ENCODE data around the gene PPIG.
"Not testable (repeated sequence)": the region's sequence is repeated elsewhere in the genome, so short reads cannot be mapped to it uniquely, and the experiment has no call there.

GRCh38 chr2:169575264-169575663 is 8.9 kb upstream of the PPIG start:
- not testable (repeated sequence) for TF ChIP-seq BHLHE40 (IDR thresholded peaks at IDR 0.05; ENCODE audit: borderline replicate concordance); SP1 (IDR thresholded peaks at IDR 0.05); LEF1 (IDR thresholded peaks at IDR 0.05; ENCODE audit: borderline replicate concordance); L3MBTL2 (conservative IDR thresholded peaks at IDR 0.05); NFRKB (IDR thresholded peaks at IDR 0.05); CTBP1 (IDR thresholded peaks at IDR 0.05; ENCODE audit: borderline replicate concordance); ZNF384 (IDR thresholded peaks at IDR 0.05); FOXK2 (IDR thresholded peaks at IDR 0.05); HDGF (IDR thresholded peaks at IDR 0.05; ENCODE audit: borderline replicate concordance); FOXA1 (IDR thresholded peaks at IDR 0.05); FOXM1 (IDR thresholded peaks at IDR 0.05; ENCODE audit: borderline replicate concordance); SUZ12 (IDR thresholded peaks at IDR 0.05)
